Activated naive CD4-positive, alpha-beta T cell treated with anti-CD3 and anti-CD28 coated beads for 36 hours (primary cell): ENCODE measurements around the gene AFAP1L2. TPM values are rescaled to one million over a fixed set of nuclear protein-coding genes. Genes with fewer than 3 reads are reported as not detected.

Source experiments
- CTCF ChIA-PET: fragments of 350-600 bp; sonication (Branson Sonifier 250); formaldehyde crosslinking; loops from one replicate; lab custom pipeline; 2021; ENCODE audit warnings: antibody characterized with exemption; lab: Charles Lee
- DNase-seq: peaks from one replicate; pipeline ENCODE4 v3.0.0-alpha.2; 2020
- H3K27ac Mint-ChIP-seq: one replicate; pipeline ENCODE4 v1.8.0; 2021; ENCODE audit warnings: mild to moderate bottlenecking, mixed read lengths
- H3K27me3 Mint-ChIP-seq: one replicate; pipeline ENCODE4 v1.8.0; 2021; ENCODE audit warnings: low read depth, mixed read lengths
- H3K36me3 Mint-ChIP-seq: one replicate; pipeline ENCODE4 v1.8.0; 2021; ENCODE audit warnings: low read depth, mixed read lengths
- H3K4me1 Mint-ChIP-seq: one replicate; pipeline ENCODE4 v1.8.0; 2021; ENCODE audit warnings: low read depth, mixed read lengths
- H3K4me3 Mint-ChIP-seq: one replicate; pipeline ENCODE4 v1.8.0; 2021; ENCODE audit warnings: mild to moderate bottlenecking, moderate library complexity, mixed read lengths
- H3K9me3 Mint-ChIP-seq: one replicate; pipeline ENCODE4 v1.8.0; 2021; ENCODE audit warnings: mixed read lengths
- intact Hi-C: fragments of 100-400 bp; cut with micrococcal nuclease; formaldehyde crosslinking; loops from one replicate; pipeline ENCODE4 v1.15.1; 2023
- total RNA-seq, 2 experiments: library from RNA; stranded (reverse); gene quantifications; one replicate each; pipeline ENCODE4 v1.2.3, GENCODE V29; 2021

AFAP1L2 gene
- total RNA-seq, 2 experiments from 2014 or later, result 0.86 to 0.98 TPM

DNA sequence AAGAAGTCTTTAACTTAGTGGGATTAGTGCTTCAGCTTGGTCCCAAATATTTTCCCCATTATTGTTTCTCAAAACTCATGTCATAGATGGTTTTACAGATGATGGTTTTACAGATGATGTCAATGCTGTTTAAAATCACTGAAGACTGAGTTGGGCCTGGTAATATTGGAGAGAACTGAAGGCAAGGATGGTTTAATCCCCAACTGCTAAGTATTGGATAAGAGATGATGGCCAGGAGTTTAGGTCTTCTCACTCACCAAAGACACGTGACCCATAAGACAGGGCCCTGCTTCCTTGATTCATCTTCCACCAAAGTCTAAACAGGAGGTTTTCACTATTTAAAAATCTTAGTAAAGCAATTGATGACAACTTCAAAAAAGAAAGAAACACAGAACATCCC, 108.9 kb downstream of the AFAP1L2 start:
- H3K9me3 Mint-ChIP-seq, result peaks cover 20% of the 10 kb centered on the region
- H3K27me3 Mint-ChIP-seq, result no peaks in the 10 kb centered on the region
- no peak overlapping the region for H3K4me3 Mint-ChIP-seq
- no peak overlapping the region for H3K27ac Mint-ChIP-seq
- intact Hi-C loops, result no loop called here
- CTCF ChIA-PET, result no interaction called here
- DNase-seq, result no peak
- peaks cover 26% of the 10 kb centered on the region for H3K36me3 Mint-ChIP-seq
- H3K4me1 Mint-ChIP-seq, result no peaks in the 10 kb centered on the region

DNA sequence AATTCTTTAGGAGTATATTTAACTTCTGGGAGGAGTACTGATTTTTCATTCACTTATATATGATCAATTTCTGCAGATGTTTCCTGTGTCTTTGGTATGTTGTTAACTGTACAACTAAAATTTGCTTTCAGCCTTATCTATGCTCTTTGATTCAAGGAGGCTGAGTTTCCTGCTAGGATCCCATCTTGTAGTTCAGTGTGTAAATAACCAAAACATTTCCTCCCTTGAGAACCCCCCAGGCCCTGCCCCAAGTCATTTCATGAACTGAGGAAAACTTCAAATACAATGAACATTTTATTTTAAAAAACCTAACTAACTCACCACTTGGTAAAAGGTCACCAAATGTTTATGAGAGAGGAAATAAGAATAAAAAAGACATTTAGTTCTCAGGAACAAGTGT, 109.8 kb downstream of the AFAP1L2 start:
- peaks cover 26% of the 10 kb centered on the region for H3K36me3 Mint-ChIP-seq
- intact Hi-C loops, result no loop called here
- H3K9me3 Mint-ChIP-seq, result peaks cover 20% of the 10 kb centered on the region
- H3K27me3 Mint-ChIP-seq, result no peaks in the 10 kb centered on the region
- no peak overlapping the region for H3K4me3 Mint-ChIP-seq
- CTCF ChIA-PET, result no interaction called here
- H3K4me1 Mint-ChIP-seq, result no peaks in the 10 kb centered on the region
- no peak for DNase-seq
- no peak overlapping the region for H3K27ac Mint-ChIP-seq

DNA sequence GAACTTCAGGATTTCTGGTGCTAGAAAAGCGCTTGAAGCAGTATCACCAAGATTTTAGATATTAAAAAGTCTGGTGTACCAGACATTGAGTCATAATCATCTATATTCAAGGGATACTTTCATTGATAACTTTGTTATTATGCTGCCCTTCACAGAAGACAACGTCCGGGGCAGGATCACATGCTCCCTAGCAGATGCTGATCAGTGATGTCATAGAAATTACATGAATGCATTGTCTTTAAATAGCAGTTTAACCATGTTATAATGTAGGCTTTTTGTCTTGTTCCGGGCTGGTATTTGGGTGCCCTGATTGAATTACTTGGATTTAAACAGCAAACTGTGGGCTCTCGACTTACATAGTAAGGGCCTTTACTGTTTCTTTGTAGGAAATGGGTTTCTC, 111.2 kb downstream of the AFAP1L2 start:
- DNase-seq, result no peak
- H3K4me3 Mint-ChIP-seq, result no peak overlapping the region
- no peaks in the 10 kb centered on the region for H3K27me3 Mint-ChIP-seq
- CTCF ChIA-PET, result interaction anchor here (1.2 kb wide), 1 partner anchor 11 kb away, joined by 4 read pairs; no protein-coding TSS in a partner anchor
- no peak overlapping the region for H3K27ac Mint-ChIP-seq
- no peaks in the 10 kb centered on the region for H3K4me1 Mint-ChIP-seq
- H3K9me3 Mint-ChIP-seq, result peaks cover 20% of the 10 kb centered on the region
- intact Hi-C loops, result no loop called here
- peaks cover 26% of the 10 kb centered on the region for H3K36me3 Mint-ChIP-seq

DNA sequence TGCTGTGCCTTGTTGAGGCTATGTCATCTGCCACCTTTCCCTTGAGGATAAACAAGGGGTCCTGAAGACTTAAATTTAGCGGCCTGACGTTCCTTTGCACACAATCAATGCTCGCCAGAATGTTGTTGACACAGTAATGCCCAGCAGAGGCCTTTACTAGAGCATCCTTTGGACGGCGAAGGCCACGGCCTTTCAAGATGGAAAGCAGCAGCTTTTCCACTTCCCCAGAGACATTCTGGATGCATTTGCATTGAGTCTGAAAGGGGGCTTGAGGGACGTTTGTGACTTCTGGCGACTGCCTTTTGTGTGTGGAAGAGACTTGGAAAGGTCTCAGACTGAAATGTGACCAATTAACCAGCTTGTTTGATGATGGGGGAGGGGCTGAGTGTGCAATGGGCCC, 112.8 kb downstream of the AFAP1L2 start:
- Mint-ChIP-seq H3K36me3 (peaks cover 16% of the 10 kb centered on the region), H3K27ac (no peak overlapping the region), H3K4me3 (no peak overlapping the region), H3K4me1 (no peaks in the 10 kb centered on the region), H3K9me3 (peaks cover 20% of the 10 kb centered on the region), H3K27me3 (no peaks in the 10 kb centered on the region)
- no peak for DNase-seq
- CTCF ChIA-PET, result interaction anchor here (2.6 kb wide), 1 partner anchor 12 kb away, joined by 17 read pairs; no protein-coding TSS in a partner anchor
- intact Hi-C loops, result no loop called here

DNA sequence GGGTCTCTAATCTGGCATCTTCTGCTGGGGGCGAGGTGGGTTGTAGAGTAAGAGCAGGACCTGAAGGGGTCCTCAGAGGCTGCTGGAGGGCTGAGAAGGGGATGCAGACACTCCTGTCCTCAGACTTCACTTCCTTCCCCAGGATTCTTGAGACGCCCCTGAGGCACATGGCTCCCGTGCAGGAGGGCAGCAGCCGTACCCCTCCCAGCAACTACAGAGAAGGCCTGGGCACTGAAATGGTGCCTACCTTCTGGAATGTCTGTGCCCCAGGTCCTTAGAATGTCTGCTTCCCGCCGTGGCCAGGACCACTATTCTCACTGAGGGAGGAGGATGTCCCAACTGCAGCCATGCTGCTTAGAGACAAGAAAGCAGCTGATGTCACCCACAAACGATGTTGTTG, 113.2 kb downstream of the AFAP1L2 start:
- no peak for DNase-seq
- intact Hi-C loops, result no loop called here
- Mint-ChIP-seq H3K9me3 (peaks cover 18% of the 10 kb centered on the region), H3K36me3 (peaks cover 12% of the 10 kb centered on the region), H3K27ac (no peak overlapping the region), H3K4me3 (no peak overlapping the region), H3K27me3 (no peaks in the 10 kb centered on the region), H3K4me1 (no peaks in the 10 kb centered on the region)
- CTCF ChIA-PET, result interaction anchor here (2.6 kb wide), 1 partner anchor 13 kb away, joined by 17 read pairs; no protein-coding TSS in a partner anchor

DNA sequence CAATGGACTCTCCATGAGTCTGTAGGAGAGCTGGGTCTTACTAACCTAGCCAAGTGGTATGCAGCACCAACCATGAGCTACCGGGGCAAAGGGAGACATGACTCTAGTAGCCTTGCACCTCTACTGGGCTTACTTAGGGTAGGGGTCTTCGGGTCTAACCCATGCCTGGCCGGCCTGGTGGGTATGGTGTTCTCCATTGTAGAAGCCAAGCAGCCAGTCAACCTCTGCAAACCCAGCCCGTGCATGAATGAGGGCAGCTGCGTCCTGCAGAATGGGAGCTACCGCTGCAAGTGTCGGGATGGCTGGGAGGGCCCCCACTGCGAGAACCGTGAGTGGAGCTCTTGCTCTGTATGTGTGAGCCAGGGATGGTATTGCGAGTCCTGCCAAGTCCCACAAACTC, 114.3 kb downstream of the AFAP1L2 start:
- Mint-ChIP-seq H3K36me3 (peaks cover 5% of the 10 kb centered on the region), H3K4me3 (no peak overlapping the region), H3K27me3 (no peaks in the 10 kb centered on the region), H3K27ac (no peak overlapping the region), H3K9me3 (peaks cover 7% of the 10 kb centered on the region), H3K4me1 (no peaks in the 10 kb centered on the region)
- no peak for DNase-seq
- CTCF ChIA-PET, result interaction anchor here (2.6 kb wide), 1 partner anchor 14 kb away, joined by 17 read pairs; no protein-coding TSS in a partner anchor
- intact Hi-C loops, result no loop called here

DNA sequence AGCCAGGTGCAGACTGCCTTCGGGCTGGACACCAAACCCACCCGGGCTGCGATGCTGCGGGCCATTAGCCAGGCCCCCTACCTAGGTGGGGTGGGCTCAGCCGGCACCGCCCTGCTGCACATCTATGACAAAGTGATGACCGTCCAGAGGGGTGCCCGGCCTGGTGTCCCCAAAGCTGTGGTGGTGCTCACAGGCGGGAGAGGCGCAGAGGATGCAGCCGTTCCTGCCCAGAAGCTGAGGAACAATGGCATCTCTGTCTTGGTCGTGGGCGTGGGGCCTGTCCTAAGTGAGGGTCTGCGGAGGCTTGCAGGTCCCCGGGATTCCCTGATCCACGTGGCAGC, 115.2 kb downstream of the AFAP1L2 start:
- Mint-ChIP-seq H3K27ac (no peak overlapping the region), H3K9me3 (no peaks in the 10 kb centered on the region), H3K36me3 (no peaks in the 10 kb centered on the region), H3K4me1 (no peaks in the 10 kb centered on the region), H3K4me3 (no peak overlapping the region), H3K27me3 (no peaks in the 10 kb centered on the region)
- intact Hi-C loops, result no loop called here
- no peak for DNase-seq
- CTCF ChIA-PET, result interaction anchor here (2.6 kb wide), 1 partner anchor 15 kb away, joined by 17 read pairs; no protein-coding TSS in a partner anchor

DNA sequence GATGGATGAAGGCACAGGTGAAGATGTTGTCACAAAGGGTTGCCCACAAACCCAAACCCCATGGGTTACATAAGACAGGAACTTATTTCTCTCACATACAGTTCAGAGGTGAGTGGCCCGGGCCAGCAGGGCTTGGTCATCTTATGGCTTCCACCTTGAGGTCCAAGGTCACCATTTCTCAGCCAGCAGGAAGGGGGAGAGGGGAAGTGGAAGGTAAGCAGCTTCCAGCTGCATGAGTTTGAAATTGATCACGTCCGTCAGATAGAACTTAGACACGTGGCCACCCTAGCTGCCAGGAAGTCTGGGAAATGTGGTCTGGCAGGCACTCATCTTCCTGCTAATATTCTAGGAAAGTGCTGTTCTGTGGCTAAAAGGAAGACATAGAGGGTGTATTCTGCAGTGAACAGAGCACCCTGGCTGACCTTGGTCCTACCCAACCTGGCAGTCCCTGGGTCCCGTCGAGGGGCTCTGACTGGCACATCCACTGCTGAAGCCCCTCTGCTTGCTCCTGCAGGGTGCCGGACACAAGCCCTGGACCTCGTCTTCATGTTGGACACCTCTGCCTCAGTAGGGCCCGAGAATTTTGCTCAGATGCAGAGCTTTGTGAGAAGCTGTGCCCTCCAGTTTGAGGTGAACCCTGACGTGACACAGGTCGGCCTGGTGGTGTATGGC, 115.7 kb downstream of the AFAP1L2 start:
- CTCF ChIA-PET, result no interaction called here
- Mint-ChIP-seq H3K36me3 (no peaks in the 10 kb centered on the region), H3K27me3 (no peaks in the 10 kb centered on the region), H3K4me3 (no peak overlapping the region), H3K27ac (no peak overlapping the region), H3K4me1 (no peaks in the 10 kb centered on the region), H3K9me3 (no peaks in the 10 kb centered on the region)
- DNase-seq, result no peak
- intact Hi-C loops, result no loop called here

DNA sequence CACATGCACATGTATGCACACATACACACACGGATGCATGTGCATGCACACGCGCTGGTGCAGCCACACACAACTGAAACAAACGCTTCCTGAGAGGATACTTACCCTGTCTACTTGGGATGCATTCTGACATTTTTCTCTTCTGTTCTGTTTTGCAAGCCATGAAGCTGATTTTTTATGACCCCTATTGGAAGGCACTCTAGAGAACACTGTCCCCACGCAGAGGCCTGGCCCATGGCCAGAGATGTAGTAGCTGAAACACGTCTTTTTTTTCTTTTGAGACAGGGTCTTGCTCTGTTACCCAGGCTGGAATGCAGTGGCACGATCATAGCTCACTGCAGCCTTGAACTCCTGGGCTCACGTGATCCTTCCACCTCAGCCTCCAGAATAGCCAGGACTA, 117.4 kb downstream of the AFAP1L2 start:
- CTCF ChIA-PET, result interaction anchor here (0.5 to 1.5 kb wide), 2 partner anchors 17 to 354 kb away, joined by 4 to 6 read pairs; no protein-coding TSS in a partner anchor
- Mint-ChIP-seq H3K27me3 (no peaks in the 10 kb centered on the region), H3K27ac (no peak overlapping the region), H3K4me1 (no peaks in the 10 kb centered on the region), H3K9me3 (no peaks in the 10 kb centered on the region), H3K4me3 (no peak overlapping the region), H3K36me3 (no peaks in the 10 kb centered on the region)
- intact Hi-C loops, result no loop called here
- no peak for DNase-seq

DNA sequence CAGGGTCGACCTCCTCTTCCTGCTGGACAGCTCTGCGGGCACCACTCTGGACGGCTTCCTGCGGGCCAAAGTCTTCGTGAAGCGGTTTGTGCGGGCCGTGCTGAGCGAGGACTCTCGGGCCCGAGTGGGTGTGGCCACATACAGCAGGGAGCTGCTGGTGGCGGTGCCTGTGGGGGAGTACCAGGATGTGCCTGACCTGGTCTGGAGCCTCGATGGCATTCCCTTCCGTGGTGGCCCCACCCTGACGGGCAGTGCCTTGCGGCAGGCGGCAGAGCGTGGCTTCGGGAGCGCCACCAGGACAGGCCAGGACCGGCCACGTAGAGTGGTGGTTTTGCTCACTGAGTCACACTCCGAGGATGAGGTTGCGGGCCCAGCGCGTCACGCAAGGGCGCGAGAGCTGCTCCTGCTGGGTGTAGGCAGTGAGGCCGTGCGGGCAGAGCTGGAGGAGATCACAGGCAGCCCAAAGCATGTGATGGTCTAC, 118.3 kb downstream of the AFAP1L2 start:
- CTCF ChIA-PET, result interaction anchor here (1.5 kb wide), 1 partner anchor 18 kb away, joined by 6 read pairs; no protein-coding TSS in a partner anchor
- Mint-ChIP-seq H3K27ac (no peak overlapping the region), H3K4me3 (no peak overlapping the region), H3K9me3 (no peaks in the 10 kb centered on the region), H3K4me1 (no peaks in the 10 kb centered on the region), H3K27me3 (no peaks in the 10 kb centered on the region), H3K36me3 (no peaks in the 10 kb centered on the region)
- DNase-seq, result no peak
- intact Hi-C loops, result no loop called here

DNA sequence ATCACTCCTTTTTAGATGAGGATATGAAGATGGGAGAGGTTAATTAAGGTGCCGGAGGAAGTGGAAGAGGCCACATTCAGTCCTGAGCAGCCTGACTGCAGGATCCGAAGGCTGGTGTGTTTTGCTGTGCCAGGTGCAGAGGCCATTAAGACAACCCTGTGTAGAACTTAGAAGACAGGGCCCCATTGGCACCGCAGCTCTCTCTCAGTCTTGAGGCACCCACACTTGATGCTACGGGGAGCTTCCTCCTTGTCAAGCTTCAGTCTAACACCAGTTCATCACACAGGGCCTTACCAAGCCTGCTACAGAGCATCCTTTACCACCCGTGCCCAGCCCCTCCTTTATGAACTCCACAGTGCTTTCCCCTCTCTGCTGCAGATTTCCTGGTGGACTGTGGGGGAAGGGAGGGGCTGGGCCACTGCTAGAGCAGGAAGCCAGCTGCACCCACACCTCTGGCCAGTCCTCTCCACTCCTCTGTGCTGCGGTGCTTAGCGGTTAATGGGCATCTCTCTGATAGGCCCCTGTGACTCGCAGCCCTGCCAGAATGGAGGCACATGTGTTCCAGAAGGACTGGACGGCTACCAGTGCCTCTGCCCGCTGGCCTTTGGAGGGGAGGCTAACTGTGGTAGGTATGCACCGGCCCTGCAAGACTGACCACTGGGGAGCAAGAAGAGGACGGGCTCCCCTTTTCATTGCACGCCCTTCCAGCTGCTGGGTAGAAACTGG, 119.8 kb downstream of the AFAP1L2 start:
- Mint-ChIP-seq H3K4me1 (no peaks in the 10 kb centered on the region), H3K9me3 (no peaks in the 10 kb centered on the region), H3K27me3 (no peaks in the 10 kb centered on the region), H3K36me3 (no peaks in the 10 kb centered on the region), H3K4me3 (no peak overlapping the region), H3K27ac (no peak overlapping the region)
- CTCF ChIA-PET, result no interaction called here
- intact Hi-C loops, result no loop called here
- no peak for DNase-seq

DNA sequence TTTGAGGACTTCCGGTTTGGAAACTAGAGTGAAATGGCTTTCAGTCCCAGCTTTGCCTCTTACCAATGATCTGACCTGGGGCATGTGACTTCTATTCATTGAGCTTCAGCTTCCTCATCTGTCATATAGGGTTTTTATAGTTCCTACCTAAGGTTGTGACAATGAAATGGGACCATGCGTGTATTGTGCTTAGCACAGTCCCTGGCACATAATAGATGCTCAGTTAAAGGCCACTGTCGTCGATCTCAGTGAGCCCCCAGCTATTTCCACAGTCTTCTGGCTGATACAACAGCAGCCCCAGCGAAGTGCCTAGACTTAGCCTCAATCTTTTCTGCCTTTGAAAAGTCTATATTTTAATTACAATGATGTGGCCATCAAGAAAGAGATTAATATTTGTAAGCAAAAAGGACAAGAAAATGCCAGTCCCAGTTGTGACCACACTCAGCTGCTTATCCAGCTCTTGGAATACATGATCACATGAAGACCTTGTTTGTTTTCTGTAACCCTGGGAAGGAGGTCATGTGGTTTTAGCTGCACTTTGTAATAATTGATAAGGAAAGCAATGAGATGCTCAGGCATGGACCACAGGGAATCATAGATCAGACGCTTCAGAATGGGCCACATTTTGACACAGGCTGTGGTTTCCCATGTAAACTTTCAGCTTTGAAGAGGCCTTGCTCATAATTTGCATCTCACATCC, 120.6 kb downstream of the AFAP1L2 start:
- Mint-ChIP-seq H3K36me3 (no peaks in the 10 kb centered on the region), H3K27me3 (no peaks in the 10 kb centered on the region), H3K27ac (no peak overlapping the region), H3K4me3 (no peak overlapping the region), H3K9me3 (no peaks in the 10 kb centered on the region), H3K4me1 (no peaks in the 10 kb centered on the region)
- CTCF ChIA-PET, result interaction anchor here (1.5 kb wide), 1 partner anchor 20 kb away, joined by 6 read pairs; no protein-coding TSS in a partner anchor
- intact Hi-C loops, result no loop called here
- DNase-seq, result no peak
